ENCODE results near the gene SAG. TPM values are rescaled to one million over a fixed set of nuclear protein-coding genes. Genes with fewer than 3 reads are reported as not detected.

The SAG gene
- total RNA-seq, 4 donors from 2014 or later = 0.10 TPM; not detected in 3

DNA sequence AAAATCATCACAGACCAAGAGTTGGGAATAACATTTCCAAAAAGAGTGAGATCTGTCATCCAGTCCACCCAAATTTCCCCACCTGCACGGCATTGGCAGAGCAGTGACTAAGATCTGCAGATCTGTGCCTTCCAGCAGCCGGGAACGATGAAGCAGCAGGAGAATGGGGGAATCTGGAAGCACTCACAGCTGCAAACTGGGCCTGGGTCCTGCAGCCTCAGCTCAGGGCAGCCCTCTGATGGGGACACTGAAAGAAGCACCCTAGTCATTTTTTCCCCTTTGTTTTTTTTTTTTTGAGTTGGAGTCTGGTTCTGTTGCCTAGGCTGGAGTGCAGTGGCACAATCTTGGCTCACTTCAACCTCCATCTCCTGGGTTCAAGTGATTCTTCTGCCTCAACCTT is 4.4 kb upstream of the SAG start:
- intact Hi-C loops (cut with DNase I; ENCODE audit: low total_unique reads) = no loop called here

DNA sequence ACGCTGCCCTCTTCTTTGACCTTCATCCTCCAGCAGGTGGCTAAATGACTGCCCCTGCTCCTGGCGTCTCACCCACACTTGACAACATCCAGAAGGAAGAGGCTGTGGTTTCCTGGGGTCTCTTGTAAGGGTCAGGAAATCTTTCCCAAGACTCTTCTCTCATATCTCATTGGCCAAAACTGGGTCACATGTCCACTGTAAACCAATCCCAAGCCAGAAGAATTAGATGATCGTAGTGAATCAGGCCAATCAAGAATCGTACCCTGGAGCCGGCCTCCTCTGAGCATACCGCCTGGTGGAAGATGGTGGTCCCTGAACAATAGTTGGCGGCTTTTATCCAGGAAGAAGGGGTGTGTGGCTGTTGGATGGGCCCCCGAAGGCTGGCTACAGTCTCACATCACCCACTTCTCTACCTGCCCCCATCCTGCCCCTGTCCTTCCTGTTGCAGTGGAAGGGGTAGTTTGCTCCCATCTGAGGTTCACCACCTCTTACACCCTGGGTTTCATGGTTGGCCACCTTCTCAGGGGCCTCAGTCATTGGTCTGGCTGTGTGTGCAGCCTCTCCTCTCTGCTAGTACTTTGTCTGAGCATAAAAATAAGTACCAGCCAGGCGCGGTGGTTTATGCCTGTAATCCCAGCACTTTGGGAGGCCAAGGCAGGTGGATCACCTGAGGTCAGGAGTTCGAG is 3.8 kb downstream of the SAG start:
- no peak for ATAC-seq
- intact Hi-C loops (cut with DNase I; ENCODE audit: low total_unique reads) = no loop called here
- no peaks in the 10 kb centered on the region for H3K4me1 ChIP-seq
- no peaks in the 10 kb centered on the region for H3K9me3 ChIP-seq
- H3K27ac ChIP-seq = no peak overlapping the region
- no peak for DNase-seq
- in situ Hi-C loops (cut with MboI; ENCODE audit: low sequenced_read_pairs in 4 of 4) = no loop called here
- no peak for TF ChIP-seq POLR2A (IDR thresholded peaks at IDR 0.05)
- TF ChIP-seq, protein P1, sequence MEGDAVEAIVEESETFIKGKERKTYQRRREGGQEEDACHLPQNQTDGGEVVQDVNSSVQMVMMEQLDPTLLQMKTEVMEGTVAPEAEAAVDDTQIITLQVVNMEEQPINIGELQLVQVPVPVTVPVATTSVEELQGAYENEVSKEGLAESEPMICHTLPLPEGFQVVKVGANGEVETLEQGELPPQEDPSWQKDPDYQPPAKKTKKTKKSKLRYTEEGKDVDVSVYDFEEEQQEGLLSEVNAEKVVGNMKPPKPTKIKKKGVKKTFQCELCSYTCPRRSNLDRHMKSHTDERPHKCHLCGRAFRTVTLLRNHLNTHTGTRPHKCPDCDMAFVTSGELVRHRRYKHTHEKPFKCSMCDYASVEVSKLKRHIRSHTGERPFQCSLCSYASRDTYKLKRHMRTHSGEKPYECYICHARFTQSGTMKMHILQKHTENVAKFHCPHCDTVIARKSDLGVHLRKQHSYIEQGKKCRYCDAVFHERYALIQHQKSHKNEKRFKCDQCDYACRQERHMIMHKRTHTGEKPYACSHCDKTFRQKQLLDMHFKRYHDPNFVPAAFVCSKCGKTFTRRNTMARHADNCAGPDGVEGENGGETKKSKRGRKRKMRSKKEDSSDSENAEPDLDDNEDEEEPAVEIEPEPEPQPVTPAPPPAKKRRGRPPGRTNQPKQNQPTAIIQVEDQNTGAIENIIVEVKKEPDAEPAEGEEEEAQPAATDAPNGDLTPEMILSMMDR (IDR thresholded peaks at IDR 0.05 in 4 of 5, conservative IDR thresholded peaks at IDR 0.05 in 1 of 5) = no peak
- H3K4me3 ChIP-seq = no peak overlapping the region
- H3K27me3 ChIP-seq = no peaks in the 10 kb centered on the region
- no peaks in the 10 kb centered on the region for H3K36me3 ChIP-seq

More for the DNA sequence above, 4.4 kb upstream of the SAG start:
- in situ Hi-C loops (cut with MboI; ENCODE audit: low sequenced_read_pairs in 4 of 4) = no loop called here
- DNase-seq = no peak
- ATAC-seq = no peak
- H3K4me3 ChIP-seq = no peak overlapping the region
- no peak overlapping the region for H3K27ac ChIP-seq
- TF ChIP-seq, protein P1 (IDR thresholded peaks at IDR 0.05 in 4 of 5, conservative IDR thresholded peaks at IDR 0.05 in 1 of 5) = no peak
- TF ChIP-seq POLR2A (IDR thresholded peaks at IDR 0.05) = no peak
- H3K36me3 ChIP-seq = no peaks in the 10 kb centered on the region
- H3K9me3 ChIP-seq = no peaks in the 10 kb centered on the region
- no peaks in the 10 kb centered on the region for H3K4me1 ChIP-seq
- no peaks in the 10 kb centered on the region for H3K27me3 ChIP-seq

DNA sequence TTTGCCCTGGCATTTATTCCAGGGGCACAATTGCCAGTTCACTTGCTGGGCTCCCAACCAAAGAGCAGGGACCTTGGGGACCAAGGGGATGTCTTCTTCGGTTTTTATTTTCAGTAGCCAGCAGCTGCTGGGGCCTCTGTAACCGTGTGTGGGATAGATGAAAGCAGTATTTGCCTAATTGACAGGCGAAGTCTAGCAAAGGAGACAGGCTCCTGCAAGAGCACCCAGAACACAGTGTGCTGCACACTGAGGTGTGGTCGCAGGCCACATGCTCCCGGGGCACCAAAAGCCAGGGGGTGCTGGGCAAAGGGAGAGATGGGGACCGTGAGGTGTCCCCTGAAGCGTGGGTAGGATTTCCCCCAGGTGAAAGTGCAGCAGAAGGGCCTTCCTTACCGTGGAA is 5.3 kb downstream of the SAG start:
- Histone ChIP-seq H3K36me3 (no peaks in the 10 kb centered on the region), H3K4me1 (no peaks in the 10 kb centered on the region), H3K4me3 (no peak overlapping the region), H3K27ac (no peak overlapping the region), H3K9me3 (no peaks in the 10 kb centered on the region), H3K27me3 (no peaks in the 10 kb centered on the region)
- ATAC-seq (no peak), DNase-seq (no peak)
- intact Hi-C loops (cut with DNase I; ENCODE audit: low total_unique reads) = no loop called here
- TF ChIP-seq POLR2A (IDR thresholded peaks at IDR 0.05) = no peak
- TF ChIP-seq, protein P1 (IDR thresholded peaks at IDR 0.05 in 4 of 5, conservative IDR thresholded peaks at IDR 0.05 in 1 of 5) = no peak
- in situ Hi-C loops (cut with MboI; ENCODE audit: low sequenced_read_pairs in 4 of 4) = no loop called here

DNA sequence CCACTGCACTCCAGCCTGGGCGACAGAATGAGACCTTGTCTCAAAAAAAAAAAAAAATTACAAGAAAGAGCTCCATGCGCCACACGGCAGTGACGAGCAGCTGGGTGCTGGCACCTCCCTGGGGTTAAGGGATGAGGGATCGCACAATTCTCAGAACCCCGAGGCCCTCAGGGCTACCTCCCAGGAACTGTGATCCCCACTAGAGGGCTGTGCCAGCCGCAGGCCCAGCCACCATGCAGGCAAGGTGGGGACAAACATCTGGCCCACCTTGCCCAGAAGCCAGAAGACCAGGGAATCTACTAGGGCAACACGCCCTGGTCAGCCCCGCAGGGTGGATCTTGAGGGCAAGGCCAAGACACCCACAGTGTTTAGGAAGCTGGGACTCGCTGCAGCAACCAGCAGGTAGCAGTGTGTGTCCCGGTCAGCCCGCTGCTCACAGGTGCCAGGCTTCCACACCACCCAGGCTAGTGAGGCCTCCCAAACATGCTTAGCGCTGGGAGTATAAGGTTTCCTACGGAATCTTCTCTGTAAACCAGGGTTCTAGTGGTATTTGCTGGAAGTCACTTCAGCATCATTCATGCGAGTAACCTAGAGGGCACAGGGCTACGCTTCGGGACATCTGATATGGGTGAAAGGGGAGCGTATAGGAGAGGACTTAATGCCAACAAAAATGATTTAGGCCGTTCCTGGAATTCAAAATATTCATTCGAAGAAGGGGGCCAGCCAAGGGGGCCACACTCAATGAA is 6.7 kb downstream of the SAG start:
- Histone ChIP-seq H3K9me3 (no peaks in the 10 kb centered on the region), H3K4me3 (no peak overlapping the region), H3K4me1 (no peaks in the 10 kb centered on the region), H3K27me3 (no peaks in the 10 kb centered on the region), H3K27ac (no peak overlapping the region), H3K36me3 (no peaks in the 10 kb centered on the region)
- ATAC-seq = no peak
- DNase-seq = no peak
- in situ Hi-C loops (cut with MboI; ENCODE audit: low sequenced_read_pairs in 4 of 4) (no loop called here), intact Hi-C loops (cut with DNase I; ENCODE audit: low total_unique reads) (no loop called here)
- no peak for TF ChIP-seq POLR2A (IDR thresholded peaks at IDR 0.05)
- TF ChIP-seq, protein P1 (IDR thresholded peaks at IDR 0.05 in 4 of 5, conservative IDR thresholded peaks at IDR 0.05 in 1 of 5) = no peak

All from gastrocnemius medialis (tissue), 4 donors.